Vagina (tissue), 2 donors: ENCODE results near the gene NAV2.

Experiments
- CTCF ChIP-seq, 3 experiments: fragments of 450-650 bp in 2 of 3; fragments of 200-600 bp in 1 of 3; sonication (generic) in 1 of 3; IDR thresholded peaks; one replicate each; pipeline ENCODE4 v1.5.1; 2017 to 2019; ENCODE audit warnings: antibody characterized with exemption in 3 of 3, mild to moderate bottlenecking in 2 of 3, moderate library complexity in 2 of 3
- POLR2A ChIP-seq, 2 donors: fragments of 450-650 bp; IDR thresholded peaks; one replicate each; pipeline ENCODE4 v1.6.1; 2017; ENCODE audit warnings: antibody characterized with exemption in 2 of 2, mild to moderate bottlenecking in 2 of 2, moderate library complexity in 2 of 2
- POLR2AphosphoS5 ChIP-seq, 2 donors: sonication (generic); formaldehyde crosslinking; IDR thresholded peaks; one replicate each; pipeline ENCODE4 v1.9.0; 2017; ENCODE audit warnings: antibody characterized with exemption in 2 of 2, mild to moderate bottlenecking in 2 of 2, low read depth in 1 of 2; ENCODE audit not compliant: insufficient read depth in 1 of 2

GRCh38 chr11:19982774-19983495 is 270.3 kb downstream of the NAV2 start:
- no peak for TF ChIP-seq POLR2AphosphoS5 (IDR thresholded peaks at IDR 0.05; ENCODE audit: insufficient read depth in 1 of 2, low read depth in 1 of 2)
- no peak for TF ChIP-seq CTCF (IDR thresholded peaks at IDR 0.05)
- TF ChIP-seq POLR2A (IDR thresholded peaks at IDR 0.05): no peak
